ENCODE measurements around the gene ADM5. TPM values are rescaled to one million over a fixed set of nuclear protein-coding genes. Genes with fewer than 3 reads are reported as not detected.

ADM5 gene
- polyA plus RNA-seq, 1 of the 3 experiments (the other 2 are of a cell fraction), result 1.3 TPM

- Histone ChIP-seq H3K9ac (no peak overlapping the region), H3K9me3 (no peaks in the 10 kb centered on the region), H3K9me2 (no peaks in the 10 kb centered on the region), H3K36me3 (replicated peaks in 1 of 2; ENCODE audit: control insufficient read depth in 1 of 2, insufficient read depth in 2 of 2, low read length in 1 of 2) (no peaks in the 10 kb centered on the region), H3K79me2 (ENCODE audit: insufficient read depth) (peaks cover 22% of the 10 kb centered on the region), H3F3A (replicated peaks; ENCODE audit: insufficient read depth) (peaks cover 18% of the 10 kb centered on the region), H3K4me2 (no peak overlapping the region), H3K4me1 (ENCODE audit: control insufficient read depth in 1 of 2, insufficient read depth in 2 of 2, low read depth in 1 of 2, low read length in 1 of 2) (peaks cover 12 to 16% of the 10 kb centered on the region in 2 experiments; a peak in 3 of 4 replicates), H2AFZ (ENCODE audit: low read depth) (no peak overlapping the region), H4K20me1 (ENCODE audit: insufficient read depth) (no peaks in the 10 kb centered on the region), H3K27me3 (ENCODE audit: insufficient read depth) (no peaks in the 10 kb centered on the region), H3K4me3 (ENCODE audit: low read depth in 2 of 2, low read length in 1 of 2) (no peak overlapping the region), H3K27ac (ENCODE audit: low read depth in 2 of 2, low read length in 1 of 2) (no peak overlapping the region)
- 89% methylated on average over 3 of the region's 3 CpGs for WGBS (ENCODE audit: low lambda C conversion rate)
- ChIA-PET CTCF (interaction anchor here (1.4 to 4.9 kb wide), 3 partner anchors 9 to 20 kb away, joined by 6 to 31 read pairs (median 8); partner anchors contain the start of genes ADM5 and CPT1C), POLR2A (interaction anchor here (0.7 kb wide), 1 partner anchor 216 kb away, joined by 4 read pairs; the partner anchor contains the start of gene ALDH16A1)
- no peak for DNase-seq
- no peak for TF ChIP-seq MXI1 (IDR thresholded peaks at IDR 0.05; ENCODE audit: low read depth, low read length)
- TF ChIP-seq, protein P1, sequence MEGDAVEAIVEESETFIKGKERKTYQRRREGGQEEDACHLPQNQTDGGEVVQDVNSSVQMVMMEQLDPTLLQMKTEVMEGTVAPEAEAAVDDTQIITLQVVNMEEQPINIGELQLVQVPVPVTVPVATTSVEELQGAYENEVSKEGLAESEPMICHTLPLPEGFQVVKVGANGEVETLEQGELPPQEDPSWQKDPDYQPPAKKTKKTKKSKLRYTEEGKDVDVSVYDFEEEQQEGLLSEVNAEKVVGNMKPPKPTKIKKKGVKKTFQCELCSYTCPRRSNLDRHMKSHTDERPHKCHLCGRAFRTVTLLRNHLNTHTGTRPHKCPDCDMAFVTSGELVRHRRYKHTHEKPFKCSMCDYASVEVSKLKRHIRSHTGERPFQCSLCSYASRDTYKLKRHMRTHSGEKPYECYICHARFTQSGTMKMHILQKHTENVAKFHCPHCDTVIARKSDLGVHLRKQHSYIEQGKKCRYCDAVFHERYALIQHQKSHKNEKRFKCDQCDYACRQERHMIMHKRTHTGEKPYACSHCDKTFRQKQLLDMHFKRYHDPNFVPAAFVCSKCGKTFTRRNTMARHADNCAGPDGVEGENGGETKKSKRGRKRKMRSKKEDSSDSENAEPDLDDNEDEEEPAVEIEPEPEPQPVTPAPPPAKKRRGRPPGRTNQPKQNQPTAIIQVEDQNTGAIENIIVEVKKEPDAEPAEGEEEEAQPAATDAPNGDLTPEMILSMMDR (IDR thresholded peaks at IDR 0.05), result no peak
- no peak for TF ChIP-seq NRF1 (IDR thresholded peaks at IDR 0.05; ENCODE audit: low read depth, low read length)
- TF ChIP-seq, protein P2, sequence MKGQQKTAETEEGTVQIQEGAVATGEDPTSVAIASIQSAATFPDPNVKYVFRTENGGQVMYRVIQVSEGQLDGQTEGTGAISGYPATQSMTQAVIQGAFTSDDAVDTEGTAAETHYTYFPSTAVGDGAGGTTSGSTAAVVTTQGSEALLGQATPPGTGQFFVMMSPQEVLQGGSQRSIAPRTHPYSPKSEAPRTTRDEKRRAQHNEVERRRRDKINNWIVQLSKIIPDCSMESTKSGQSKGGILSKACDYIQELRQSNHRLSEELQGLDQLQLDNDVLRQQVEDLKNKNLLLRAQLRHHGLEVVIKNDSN (IDR thresholded peaks at IDR 0.05; ENCODE audit: borderline replicate concordance, low read depth), result no peak
These were observed 19.9 kb upstream of the ADM5 start for GRCh38 chr19:49669516-49669915.

GRCh38 chr19:49672131-49672919, 17.1 kb upstream of the ADM5 start:
- Histone ChIP-seq H3K27me3 (ENCODE audit: insufficient read depth) (no peaks in the 10 kb centered on the region), H3K4me3 (ENCODE audit: low read depth in 2 of 2, low read length in 1 of 2) (peak overlapping the region in 1 of 2 experiments; percentile 23; a peak in 2 of 4 replicates), H2AFZ (ENCODE audit: low read depth) (peak overlapping the region; percentile 69; the same call in 1 of the 2 replicates), H3K36me3 (replicated peaks in 1 of 2; ENCODE audit: control insufficient read depth in 1 of 2, insufficient read depth in 2 of 2, low read length in 1 of 2) (no peaks in the 10 kb centered on the region), H3K9me2 (no peaks in the 10 kb centered on the region), H4K20me1 (ENCODE audit: insufficient read depth) (no peaks in the 10 kb centered on the region), H3K79me2 (ENCODE audit: insufficient read depth) (peaks cover 2% of the 10 kb centered on the region), H3F3A (replicated peaks; ENCODE audit: insufficient read depth) (peaks cover 15% of the 10 kb centered on the region), H3K9me3 (no peaks in the 10 kb centered on the region), H3K27ac (ENCODE audit: low read depth in 2 of 2, low read length in 1 of 2) (peak overlapping the region; percentile 12 to 65; a peak in 3 of 4 replicates), H3K9ac (0 out of 2 replicates have a peak overlapping the region, but pooled peaks have one; percentile 4), H3K4me1 (ENCODE audit: control insufficient read depth in 1 of 2, insufficient read depth in 2 of 2, low read depth in 1 of 2, low read length in 1 of 2) (peaks cover 8 to 9% of the 10 kb centered on the region in 2 experiments; a peak in 2 of 4 replicates), H3K4me2 (peak overlapping the region; percentile 17; the same call in 1 of the 2 replicates)
- ChIA-PET POLR2A (no interaction called here), CTCF (interaction anchor here (0.8 to 8.8 kb wide), 36 partner anchors 8 to 197 kb away, joined by 3 to 78 read pairs (median 4); partner anchors contain the start of genes ADM5, BCL2L12, CPT1C and IRF3)
- WGBS (ENCODE audit: low lambda C conversion rate), result 19% methylated on average over 27 of the region's 28 CpGs
- peak; percentile 92 for DNase-seq
- TF ChIP-seq RAD21 (IDR thresholded peaks at IDR 0.05; ENCODE audit: low read length) (peak; percentile 62), TEAD4 (IDR thresholded peaks at IDR 0.05; ENCODE audit: borderline replicate concordance, insufficient read depth) (no peak), MXI1 (IDR thresholded peaks at IDR 0.05; ENCODE audit: low read depth, low read length) (peak; percentile 54; the same call in 1 of the 2 replicates), YY1 (IDR thresholded peaks at IDR 0.05; ENCODE audit: low read depth) (no peak), SMC3 (IDR thresholded peaks at IDR 0.05; ENCODE audit: low read depth, low read length) (peak; percentile 62), MAX (IDR thresholded peaks at IDR 0.05; ENCODE audit: low read depth) (no peak)
- TF ChIP-seq, protein P1 (IDR thresholded peaks at IDR 0.05), result peak; percentile 95
- TF ChIP-seq, protein P3, sequence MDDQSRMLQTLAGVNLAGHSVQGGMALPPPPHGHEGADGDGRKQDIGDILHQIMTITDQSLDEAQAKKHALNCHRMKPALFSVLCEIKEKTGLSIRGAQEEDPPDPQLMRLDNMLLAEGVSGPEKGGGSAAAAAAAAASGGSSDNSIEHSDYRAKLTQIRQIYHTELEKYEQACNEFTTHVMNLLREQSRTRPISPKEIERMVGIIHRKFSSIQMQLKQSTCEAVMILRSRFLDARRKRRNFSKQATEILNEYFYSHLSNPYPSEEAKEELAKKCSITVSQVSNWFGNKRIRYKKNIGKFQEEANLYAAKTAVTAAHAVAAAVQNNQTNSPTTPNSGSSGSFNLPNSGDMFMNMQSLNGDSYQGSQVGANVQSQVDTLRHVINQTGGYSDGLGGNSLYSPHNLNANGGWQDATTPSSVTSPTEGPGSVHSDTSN (IDR thresholded peaks at IDR 0.05), result peak; percentile 44
